Measurements from ENCODE around the gene HGS.

- no peak for TF ChIP-seq REST (IDR thresholded peaks at IDR 0.05; ENCODE audit: borderline replicate concordance)
- TF ChIP-seq CTCF (IDR thresholded peaks at IDR 0.05; ENCODE audit: poor library complexity, severe bottlenecking), result no peak
- TF ChIP-seq EP300 (conservative IDR thresholded peaks at IDR 0.05; ENCODE audit: poor library complexity, severe bottlenecking), result no peak
- no peak for TF ChIP-seq EZH2 (IDR thresholded peaks at IDR 0.05; ENCODE audit: borderline replicate concordance, insufficient read depth, low read length, poor library complexity, severe bottlenecking)
- TF ChIP-seq SMC3 (conservative IDR thresholded peaks at IDR 0.05; ENCODE audit: poor library complexity), result no peak
- no peak for TF ChIP-seq MXI1 (conservative IDR thresholded peaks at IDR 0.05; ENCODE audit: poor library complexity, severe bottlenecking)
- TF ChIP-seq POLR2AphosphoS5 (IDR thresholded peaks at IDR 0.05), result no peak
These were observed 27.6 kb upstream of the HGS start, which contains the start of gene PDE6G for GRCh38 chr17:81656118-81656743.
